C4-2B (cell line): ENCODE measurements around the gene PRKAG2.

Experiments
- H3K27ac ChIP-seq: fragments of 450-650 bp; 2 replicates; pipeline ENCODE4 v1.5.1; 2017
- CTCF ChIP-seq: fragments of 450-650 bp; conservative IDR thresholded peaks from 2 replicates; pipeline ENCODE4 v1.5.1; 2017; ENCODE audit warnings: mild to moderate bottlenecking
- ZFX ChIP-seq: fragments of 450-650 bp; IDR thresholded peaks from 2 replicates; pipeline ENCODE4 v1.6.1; 2017

PRKAG2 gene

GRCh38 chr7:151694441-151694827 is 182.5 kb downstream of the PRKAG2 start:
- TF ChIP-seq CTCF (no peak), ZFX (no peak)
- peak overlapping the region; percentile 48 for H3K27ac ChIP-seq

GRCh38 chr7:151693140-151693539 is 183.8 kb downstream of the PRKAG2 start:
- no peak overlapping the region for H3K27ac ChIP-seq
- TF ChIP-seq CTCF (no peak), ZFX (no peak)

GRCh38 chr7:151692721-151693120 is 184.2 kb downstream of the PRKAG2 start:
- TF ChIP-seq ZFX (no peak), CTCF (no peak)
- no peak overlapping the region for H3K27ac ChIP-seq

GRCh38 chr7:151691449-151691848 is 185.5 kb downstream of the PRKAG2 start:
- TF ChIP-seq CTCF: no peak
- TF ChIP-seq ZFX: no peak
- no peak overlapping the region for H3K27ac ChIP-seq

- TF ChIP-seq ZFX: no peak
- TF ChIP-seq CTCF: no peak
- H3K27ac ChIP-seq: no peak overlapping the region
Observed at GRCh38 chr7:151690606-151691005, 186.3 kb downstream of the PRKAG2 start.

- TF ChIP-seq ZFX: no peak
- TF ChIP-seq CTCF: no peak
- no peak overlapping the region for H3K27ac ChIP-seq
Observed at GRCh38 chr7:151689196-151689971, 187.5 kb downstream of the PRKAG2 start.

- no peak overlapping the region for H3K27ac ChIP-seq
- TF ChIP-seq CTCF (no peak), ZFX (no peak)
Observed at GRCh38 chr7:151688236-151688780, 188.6 kb downstream of the PRKAG2 start.
